ENCODE results near the gene RYR3. TPM values are rescaled to one million over a fixed set of nuclear protein-coding genes. Genes with fewer than 3 reads are reported as not detected.

RYR3 gene
- total RNA-seq, 1 donor from 2014 or later: 0.08 TPM

GRCh38 chr15:33494306-33494705 is 183.5 kb downstream of the RYR3 start:
- intact Hi-C loops (cut with micrococcal nuclease): no loop called here
- Histone ChIP-seq H3K9me3 (replicated peaks) (peaks cover 5% of the 10 kb centered on the region), H3K27me3 (ENCODE audit: low read depth) (no peaks in the 10 kb centered on the region), H3K27ac (replicated peaks) (no peak overlapping the region), H3K36me3 (no peaks in the 10 kb centered on the region), H3K4me3 (no peak overlapping the region), H3K4me1 (no peaks in the 10 kb centered on the region)
- TF ChIP-seq CTCF (IDR thresholded peaks at IDR 0.05; ENCODE audit: borderline replicate concordance): no peak
- DNase-seq: no peak

- Histone ChIP-seq H3K4me3 (no peak overlapping the region), H3K4me1 (no peaks in the 10 kb centered on the region), H3K36me3 (no peaks in the 10 kb centered on the region), H3K27ac (replicated peaks) (no peak overlapping the region), H3K9me3 (replicated peaks) (peaks cover 3% of the 10 kb centered on the region), H3K27me3 (ENCODE audit: low read depth) (no peaks in the 10 kb centered on the region)
- no peak for TF ChIP-seq CTCF (IDR thresholded peaks at IDR 0.05; ENCODE audit: borderline replicate concordance)
- intact Hi-C loops (cut with micrococcal nuclease): no loop called here
- no peak for DNase-seq
Observed at GRCh38 chr15:33500432-33501195, 189.8 kb downstream of the RYR3 start.

DNA sequence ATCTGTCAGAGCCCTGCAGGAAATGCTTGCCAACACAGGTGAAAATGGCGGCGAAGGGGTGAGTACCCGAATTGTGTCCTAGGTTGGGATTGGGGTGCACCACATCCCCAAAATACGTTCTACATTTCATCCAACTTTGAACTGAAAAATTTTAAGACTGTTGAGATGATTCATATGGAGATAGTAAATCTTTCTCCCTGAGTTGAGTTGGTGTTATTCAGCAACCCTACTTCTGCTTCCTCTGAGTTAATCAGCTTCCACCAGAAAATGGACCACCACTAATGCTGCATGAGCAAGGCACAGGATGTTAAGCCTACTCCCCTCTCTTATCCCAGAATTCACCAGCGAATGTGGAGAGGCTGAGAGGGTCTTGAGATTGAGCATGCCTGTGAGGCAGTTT is 192.9 kb downstream of the RYR3 start:
- H3K27me3 ChIP-seq (ENCODE audit: low read depth): no peaks in the 10 kb centered on the region
- no peak for TF ChIP-seq CTCF (IDR thresholded peaks at IDR 0.05; ENCODE audit: borderline replicate concordance)
- H3K4me3 ChIP-seq: no peak overlapping the region
- intact Hi-C loops (cut with micrococcal nuclease): no loop called here
- no peak for DNase-seq
- H3K9me3 ChIP-seq (replicated peaks): no peaks in the 10 kb centered on the region
- H3K4me1 ChIP-seq: no peaks in the 10 kb centered on the region
- no peak overlapping the region for H3K27ac ChIP-seq (replicated peaks)
- H3K36me3 ChIP-seq: no peaks in the 10 kb centered on the region

DNA sequence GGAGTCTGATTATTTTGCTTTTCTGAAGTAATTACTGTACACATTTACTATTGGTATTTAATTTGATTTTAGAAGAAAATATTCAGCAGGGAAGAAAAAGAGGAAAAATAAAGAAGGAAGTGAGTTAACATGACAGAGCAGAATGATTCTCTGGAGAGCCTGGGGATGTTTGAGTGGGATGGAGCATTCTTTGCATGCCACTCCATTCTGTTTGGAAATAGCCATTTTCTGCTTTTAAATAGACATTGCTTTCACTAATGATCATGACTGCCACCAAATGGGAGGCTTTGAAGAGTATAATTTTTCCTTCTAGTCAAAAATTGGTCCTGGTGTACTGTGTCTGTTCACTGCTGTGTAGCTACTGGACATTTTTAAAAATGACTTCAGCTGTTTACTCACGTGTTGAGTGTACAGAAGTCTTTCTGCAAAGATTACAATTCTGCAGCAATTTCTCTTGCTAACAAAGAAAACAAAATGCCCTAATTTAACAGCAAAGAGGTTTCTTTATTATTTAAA is 196.1 kb downstream of the RYR3 start:
- H3K27me3 ChIP-seq (ENCODE audit: low read depth): no peaks in the 10 kb centered on the region
- no peak for TF ChIP-seq CTCF (IDR thresholded peaks at IDR 0.05; ENCODE audit: borderline replicate concordance)
- intact Hi-C loops (cut with micrococcal nuclease): no loop called here
- no peaks in the 10 kb centered on the region for H3K4me1 ChIP-seq
- DNase-seq: no peak
- no peaks in the 10 kb centered on the region for H3K36me3 ChIP-seq
- no peak overlapping the region for H3K27ac ChIP-seq (replicated peaks)
- H3K9me3 ChIP-seq (replicated peaks): no peaks in the 10 kb centered on the region
- no peak overlapping the region for H3K4me3 ChIP-seq

DNA sequence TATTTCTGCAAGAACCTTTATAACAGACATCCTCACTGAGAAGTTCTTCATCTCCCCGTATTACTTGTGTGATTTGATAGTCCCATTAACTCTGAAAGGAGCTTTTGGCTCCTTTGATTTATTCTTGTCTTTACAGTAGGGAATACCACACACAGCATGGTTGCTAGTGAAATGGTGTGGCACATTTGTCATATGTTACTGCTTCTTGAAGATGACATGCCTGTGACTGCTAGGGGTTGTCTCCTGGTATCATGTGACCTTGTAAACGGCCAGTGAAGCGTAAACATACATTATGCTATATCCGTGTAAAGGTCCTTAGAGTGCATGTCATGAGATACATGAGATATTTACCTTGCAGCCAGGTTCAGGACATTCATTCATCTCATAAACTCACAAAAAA is 197.9 kb downstream of the RYR3 start:
- DNase-seq: no peak
- intact Hi-C loops (cut with micrococcal nuclease): no loop called here
- no peaks in the 10 kb centered on the region for H3K9me3 ChIP-seq (replicated peaks)
- H3K4me3 ChIP-seq: no peak overlapping the region
- no peak for TF ChIP-seq CTCF (IDR thresholded peaks at IDR 0.05; ENCODE audit: borderline replicate concordance)
- H3K36me3 ChIP-seq: no peaks in the 10 kb centered on the region
- H3K27me3 ChIP-seq (ENCODE audit: low read depth): peaks cover 7% of the 10 kb centered on the region
- H3K27ac ChIP-seq (replicated peaks): no peak overlapping the region
- no peaks in the 10 kb centered on the region for H3K4me1 ChIP-seq

Measured in left ventricle myocardium inferior (tissue), 1 donor.